WI38 (cell line): Measurements from ENCODE around the gene CACHD1.
"Not testable (repeated sequence)": the region's sequence is repeated elsewhere in the genome, so short reads cannot be mapped to it uniquely, and the experiment has no call there.

Source experiments
- H3K4me3 ChIP-seq: 2 replicates; pipeline ENCODE4 v1.5.1; 2011; ENCODE audit warnings: low read depth, mild to moderate bottlenecking, control low read depth, low read length
- CTCF ChIP-seq: IDR thresholded peaks from 2 replicates; pipeline ENCODE4 v1.5.1; 2012; ENCODE audit warnings: low read depth, mild to moderate bottlenecking, control low read depth, low read length

CACHD1 gene

DNA sequence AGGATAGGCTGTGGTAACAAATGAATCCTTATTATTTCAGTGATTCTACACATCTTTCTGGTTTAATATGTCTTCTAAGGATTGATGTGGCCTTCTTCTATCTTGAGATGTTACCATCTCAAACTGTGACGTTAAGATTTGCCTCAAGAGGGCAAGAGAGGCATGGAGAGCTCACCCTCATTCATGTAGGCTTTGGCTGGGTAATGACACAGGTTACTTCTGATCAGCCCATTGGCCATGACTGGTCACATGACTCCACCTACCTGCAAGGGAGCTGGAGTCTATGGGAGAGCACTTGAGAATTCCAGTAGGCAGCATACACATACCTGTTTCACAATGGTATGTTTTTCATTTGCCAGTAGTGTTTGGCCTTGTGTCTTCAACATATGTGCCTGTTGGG is 30.0 kb downstream of the CACHD1 start:
- H3K4me3 ChIP-seq = no peak overlapping the region

GRCh38 chr1:64502083-64502482 is 32.2 kb downstream of the CACHD1 start:
- no peak for TF ChIP-seq CTCF
- no peak overlapping the region for H3K4me3 ChIP-seq

More for the DNA sequence above, 30.0 kb downstream of the CACHD1 start:
- no peak for TF ChIP-seq CTCF

GRCh38 chr1:64502931-64503330 is 33.0 kb downstream of the CACHD1 start:
- no peak for TF ChIP-seq CTCF
- no peak overlapping the region for H3K4me3 ChIP-seq

DNA sequence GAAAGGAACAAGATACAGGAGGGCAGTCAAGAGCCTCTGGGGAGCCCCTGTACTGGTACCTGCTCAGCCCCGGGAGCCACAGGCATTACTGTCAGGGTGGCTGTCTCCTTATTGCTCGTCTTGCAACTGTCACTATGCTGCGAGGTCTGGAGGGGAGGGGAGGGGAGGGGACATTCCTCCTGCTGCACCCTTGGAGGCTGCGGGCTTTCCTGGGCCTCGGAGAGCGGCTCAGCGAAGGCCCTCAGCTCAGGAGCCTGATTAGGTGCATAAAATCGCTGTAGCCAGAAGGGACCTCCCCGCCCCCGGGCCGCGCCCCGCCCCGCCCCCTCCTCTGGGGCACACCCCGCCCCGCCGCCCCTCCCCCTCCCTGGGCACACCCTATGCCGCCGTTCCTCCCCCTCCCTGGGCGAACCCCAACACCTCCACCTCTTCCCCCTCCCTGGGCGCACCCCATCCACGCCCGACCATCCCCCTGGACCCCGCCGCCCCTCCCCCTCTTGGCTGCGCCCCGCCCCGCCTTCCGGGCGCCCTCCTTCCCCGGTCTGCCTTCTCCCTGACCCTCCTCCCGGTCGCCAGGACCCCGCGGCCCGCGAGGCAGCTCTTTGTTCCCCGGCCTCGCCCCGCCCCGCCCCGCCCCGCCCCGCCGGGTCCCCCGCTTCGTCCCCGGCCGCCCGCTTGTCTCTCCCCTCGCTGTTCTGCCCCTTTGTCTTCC is 35.5 kb downstream of the CACHD1 start:
- H3K4me3 ChIP-seq = no peak overlapping the region
- no peak for TF ChIP-seq CTCF

- TF ChIP-seq CTCF = no peak
- H3K4me3 ChIP-seq = no peak overlapping the region
These were observed 36.2 kb downstream of the CACHD1 start for GRCh38 chr1:64505944-64506655.

DNA sequence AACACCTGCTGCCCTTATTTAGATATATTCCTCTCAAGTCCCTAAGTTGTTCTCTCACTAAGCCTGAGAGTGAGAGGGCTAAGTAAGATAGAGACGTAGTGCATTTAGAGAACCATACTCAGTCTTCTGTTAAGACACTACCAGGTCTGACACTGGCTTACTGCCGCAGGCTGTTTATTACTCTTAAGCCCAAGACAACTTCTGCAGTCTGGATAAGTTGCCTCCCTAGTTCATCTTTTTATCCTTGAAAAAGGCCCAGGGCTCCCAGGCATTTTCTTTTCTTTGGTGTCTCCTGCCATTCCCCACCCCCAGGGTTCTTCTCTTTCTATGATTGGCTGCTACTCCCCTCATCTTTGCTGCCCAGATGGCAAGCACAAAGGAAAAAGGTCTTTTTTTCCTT is 38.7 kb downstream of the CACHD1 start:
- H3K4me3 ChIP-seq = no peak overlapping the region
- TF ChIP-seq CTCF = no peak

DNA sequence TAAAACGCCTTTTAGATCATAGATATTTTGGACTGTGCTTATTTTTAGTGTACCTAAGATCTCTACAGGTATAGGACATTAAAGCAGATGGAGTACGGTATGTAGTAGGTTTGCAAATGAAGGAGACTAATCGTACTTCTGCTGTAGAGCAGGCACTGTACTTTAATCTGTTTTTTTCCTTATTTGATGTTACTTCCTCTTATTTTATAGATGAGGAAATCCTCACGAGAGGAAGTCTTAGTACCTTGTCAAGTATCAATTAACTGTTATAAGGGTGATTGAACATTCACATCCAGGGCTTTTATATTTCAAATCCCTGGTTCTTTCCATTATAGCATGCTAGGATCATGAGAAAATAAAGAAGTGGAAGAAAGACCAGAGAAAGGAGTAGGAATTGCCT is 41.1 kb downstream of the CACHD1 start:
- H3K4me3 ChIP-seq = no peak overlapping the region
- no peak for TF ChIP-seq CTCF

DNA sequence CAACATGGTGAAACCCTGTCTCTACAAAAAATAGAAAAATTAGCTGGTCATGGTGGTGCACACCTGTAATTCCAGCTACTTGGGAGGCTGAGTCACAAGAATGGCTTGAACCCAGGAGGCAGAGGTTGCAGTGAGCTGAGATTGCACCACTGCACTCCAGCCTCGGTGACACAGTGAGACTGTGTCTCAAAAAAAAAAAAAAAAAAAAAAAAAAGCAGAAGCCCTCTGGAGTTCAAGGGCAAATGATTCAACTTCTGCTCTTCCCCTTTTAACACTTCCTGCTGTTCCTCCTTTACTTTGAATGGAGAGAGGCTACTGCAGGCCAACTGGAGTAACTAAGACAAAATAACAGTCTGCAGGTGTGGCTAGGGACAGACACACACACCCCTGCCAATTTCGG is 42.3 kb downstream of the CACHD1 start:
- H3K4me3 ChIP-seq = not testable (repeated sequence)
